VCaP (cell line): ENCODE data around the gene ATP23.

Experiments
- H3K27ac ChIP-seq: fragments of 450-650 bp; 2 replicates; pipeline ENCODE4 v1.5.1; 2017
- CTCF ChIP-seq: fragments of 450-650 bp; conservative IDR thresholded peaks from 2 replicates; pipeline ENCODE4 v1.5.1; 2017; ENCODE audit warnings: mild to moderate bottlenecking, moderate library complexity

ATP23 gene

GRCh38 chr12:57904848-57905811, 36.2 kb upstream of the ATP23 start:
- H3K27ac ChIP-seq: peak overlapping the region; percentile 78
- peak; percentile 100 for TF ChIP-seq CTCF

GRCh38 chr12:57905812-57906475, 35.4 kb upstream of the ATP23 start:
- peak overlapping the region; percentile 78 for H3K27ac ChIP-seq
- no peak for TF ChIP-seq CTCF

GRCh38 chr12:57906821-57907220, 34.5 kb upstream of the ATP23 start:
- TF ChIP-seq CTCF: no peak
- H3K27ac ChIP-seq: peak overlapping the region; percentile 78; the same call in 1 of the 2 replicates

- no peak overlapping the region; the same call in 1 of the 2 replicates for H3K27ac ChIP-seq
- TF ChIP-seq CTCF: no peak
Measured at GRCh38 chr12:57907281-57907680, 34.1 kb upstream of the ATP23 start.

GRCh38 chr12:57908511-57908910, 32.9 kb upstream of the ATP23 start:
- no peak for TF ChIP-seq CTCF
- no peak overlapping the region for H3K27ac ChIP-seq

GRCh38 chr12:57909056-57909455, 32.3 kb upstream of the ATP23 start:
- no peak for TF ChIP-seq CTCF
- H3K27ac ChIP-seq: no peak overlapping the region

- no peak for TF ChIP-seq CTCF
- H3K27ac ChIP-seq: no peak overlapping the region
Measured at GRCh38 chr12:57909611-57910010, 31.8 kb upstream of the ATP23 start.
